ENCODE data around the gene TAS2R20.

Gene TAS2R20

GRCh38 chr12:11022520-11022919 is 24.4 kb upstream of the TAS2R20 start, which contains the start of gene TAS2R19:
TSS of gene TAS2R19 (minus strand) at chr12:11022620. CDS start at chr12:11022571, 49 bp downstream.
- DNase-seq (ENCODE audit: low spot score), result no peak
- no peak for TF ChIP-seq CTCF (IDR thresholded peaks at IDR 0.05; ENCODE audit: extremely low read depth, missing control alignments)

- no peak for DNase-seq (ENCODE audit: low spot score)
- TF ChIP-seq CTCF (IDR thresholded peaks at IDR 0.05; ENCODE audit: extremely low read depth, missing control alignments), result no peak
These were observed 18.8 kb upstream of the TAS2R20 start for GRCh38 chr12:11016937-11017336.

- TF ChIP-seq CTCF (IDR thresholded peaks at IDR 0.05; ENCODE audit: extremely low read depth, missing control alignments), result no peak
- DNase-seq (ENCODE audit: low spot score), result no peak
These were observed 17.8 kb upstream of the TAS2R20 start for GRCh38 chr12:11015775-11016430.

- TF ChIP-seq CTCF (IDR thresholded peaks at IDR 0.05; ENCODE audit: extremely low read depth, missing control alignments), result no peak
- DNase-seq (ENCODE audit: low spot score), result no peak
These were observed 16.1 kb upstream of the TAS2R20 start for GRCh38 chr12:11014234-11014633.

GRCh38 chr12:11007608-11008007 is 9.5 kb upstream of the TAS2R20 start:
- no peak for TF ChIP-seq CTCF (IDR thresholded peaks at IDR 0.05; ENCODE audit: extremely low read depth, missing control alignments)
- no peak for DNase-seq (ENCODE audit: low spot score)

- no peak for DNase-seq (ENCODE audit: low spot score)
- TF ChIP-seq CTCF (IDR thresholded peaks at IDR 0.05; ENCODE audit: extremely low read depth, missing control alignments), result no peak
These were observed 3.8 kb downstream of the TAS2R20 start for GRCh38 chr12:10994307-10994706.

GRCh38 chr12:10989107-10989506 is 9.0 kb downstream of the TAS2R20 start:
- DNase-seq (ENCODE audit: low spot score), result no peak
- TF ChIP-seq CTCF (IDR thresholded peaks at IDR 0.05; ENCODE audit: extremely low read depth, missing control alignments), result no peak
